Suprapubic skin (tissue), 3 donors: ENCODE measurements around the gene TBX6.

ENCODE experiments used
- CTCF ChIP-seq, 2 donors: fragments of 200-600 bp in 1 of 2; fragments of 450-650 bp in 1 of 2; sonication (generic) in 1 of 2; IDR thresholded peaks; one replicate each; pipeline ENCODE4 v1.5.1; 2016 to 2019; ENCODE audit warnings: antibody characterized with exemption in 2 of 2, mild to moderate bottlenecking in 1 of 2, moderate library complexity in 1 of 2
- EP300 ChIP-seq: sonication (generic); formaldehyde crosslinking; IDR thresholded peaks from one replicate; pipeline ENCODE4 v1.6.1; 2017; ENCODE audit warnings: antibody characterized with exemption

GRCh38 chr16:30060346-30060745, 31.4 kb downstream of the TBX6 start:
- TF ChIP-seq CTCF (IDR thresholded peaks at IDR 0.05): no peak
- no peak for TF ChIP-seq EP300
